NCI-H446 treated with DMSO at 0.1 percent for 48 hours (cell line): Measurements from ENCODE around the gene STKLD1.
A peak's percentile ranks its signal among the peaks of the same experiment; 100 is the strongest.
"Not testable (repeated sequence)": the region's sequence is repeated elsewhere in the genome, so short reads cannot be mapped to it uniquely, and the experiment has no call there.

Experiments used
- DNase-seq: peaks from one replicate; lab custom pipeline; 2025; lab: John Stamatoyannopoulos, UW

Gene STKLD1

DNA sequence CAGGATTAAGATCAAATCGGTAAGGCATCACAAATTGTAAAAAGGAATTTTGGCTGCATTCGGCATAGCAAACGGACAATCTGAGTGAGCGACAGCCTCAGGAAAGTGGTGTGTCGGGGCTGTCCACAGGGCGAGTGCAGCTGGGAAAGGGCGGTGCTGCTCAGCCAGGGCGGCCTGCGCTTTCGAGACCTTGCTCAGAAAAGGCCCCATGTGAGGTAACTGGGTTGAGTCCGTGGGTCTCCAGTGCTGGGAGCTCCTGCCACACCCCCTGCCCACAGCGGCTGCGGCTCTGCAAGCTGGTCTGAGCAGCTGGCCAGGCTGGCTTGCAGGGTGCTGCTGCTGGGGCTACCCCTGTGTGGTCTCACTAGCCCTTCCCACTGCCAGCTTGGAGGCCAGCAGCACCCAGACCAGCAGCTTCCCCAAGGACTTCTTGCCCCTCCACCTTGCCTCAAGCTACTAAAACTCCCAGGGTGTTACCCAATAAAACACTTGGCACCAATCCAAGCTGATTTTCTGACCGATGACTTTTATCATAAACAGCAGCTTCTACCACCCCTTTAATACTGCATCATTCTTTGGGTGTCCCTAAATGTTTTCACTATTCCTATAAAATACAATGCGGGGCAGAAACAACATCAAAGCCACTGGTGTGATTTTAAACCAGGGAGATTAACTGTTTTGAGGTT lies 13.7 kb upstream of the STKLD1 start:
- no peak for DNase-seq

- no peak for DNase-seq
Observed at GRCh38 chr9:133366435-133366834, 9.7 kb upstream of the STKLD1 start.

- DNase-seq = no peak
Observed at GRCh38 chr9:133367221-133367620, 8.9 kb upstream of the STKLD1 start.

GRCh38 chr9:133367778-133368177 lies 8.4 kb upstream of the STKLD1 start:
- no peak for DNase-seq

- no peak for DNase-seq
Observed at GRCh38 chr9:133368249-133368881, 7.8 kb upstream of the STKLD1 start.

GRCh38 chr9:133369422-133369821 lies 6.7 kb upstream of the STKLD1 start:
- no peak for DNase-seq

DNA sequence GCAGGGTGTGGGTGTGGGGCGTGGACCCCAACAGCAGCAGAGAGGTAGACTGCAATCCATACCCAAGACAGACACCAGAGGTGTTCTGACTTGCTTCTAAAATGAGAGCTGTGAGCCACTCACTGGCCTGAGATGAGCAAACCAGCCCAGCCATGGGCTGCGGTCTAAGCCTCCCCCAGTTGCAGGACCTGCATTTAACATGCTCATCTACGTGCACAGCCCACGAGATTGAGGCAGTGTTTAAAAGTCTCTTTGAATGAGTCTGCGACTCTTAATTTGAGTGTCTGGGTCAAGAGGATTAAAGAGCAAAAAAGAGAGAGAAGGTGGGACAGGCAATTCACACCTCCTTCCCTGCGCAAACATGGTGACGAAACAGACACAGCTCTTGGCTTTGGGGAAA lies 6.2 kb upstream of the STKLD1 start:
- no peak for DNase-seq

GRCh38 chr9:133370685-133371084 lies 5.5 kb upstream of the STKLD1 start:
- no peak for DNase-seq

DNA sequence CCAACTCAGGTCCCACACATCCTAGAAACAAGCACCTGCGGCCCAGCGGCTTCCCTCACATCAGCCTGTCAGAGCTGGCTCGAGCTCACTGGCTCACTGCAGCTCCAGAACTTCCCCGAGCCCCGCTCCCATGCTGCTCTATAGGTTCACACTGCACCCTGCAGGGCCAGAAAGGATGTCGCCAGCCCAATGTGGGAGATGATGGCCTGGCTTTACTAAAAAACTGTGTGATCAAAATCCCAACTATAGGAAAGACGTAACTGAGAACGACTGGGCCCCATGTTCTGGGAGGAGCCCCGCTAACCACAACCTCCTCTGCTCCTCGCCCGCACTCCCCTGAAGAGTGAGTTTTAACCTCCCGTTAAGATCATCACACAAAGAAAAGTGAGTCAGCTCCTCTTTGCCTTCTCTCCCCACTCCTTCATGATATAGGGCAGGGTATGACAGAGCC lies 4.9 kb upstream of the STKLD1 start:
- no peak for DNase-seq

GRCh38 chr9:133372144-133372543 lies 4.0 kb upstream of the STKLD1 start:
- no peak for DNase-seq

- no peak for DNase-seq
Observed at GRCh38 chr9:133374612-133375115, 1.5 kb upstream of the STKLD1 start.

DNA sequence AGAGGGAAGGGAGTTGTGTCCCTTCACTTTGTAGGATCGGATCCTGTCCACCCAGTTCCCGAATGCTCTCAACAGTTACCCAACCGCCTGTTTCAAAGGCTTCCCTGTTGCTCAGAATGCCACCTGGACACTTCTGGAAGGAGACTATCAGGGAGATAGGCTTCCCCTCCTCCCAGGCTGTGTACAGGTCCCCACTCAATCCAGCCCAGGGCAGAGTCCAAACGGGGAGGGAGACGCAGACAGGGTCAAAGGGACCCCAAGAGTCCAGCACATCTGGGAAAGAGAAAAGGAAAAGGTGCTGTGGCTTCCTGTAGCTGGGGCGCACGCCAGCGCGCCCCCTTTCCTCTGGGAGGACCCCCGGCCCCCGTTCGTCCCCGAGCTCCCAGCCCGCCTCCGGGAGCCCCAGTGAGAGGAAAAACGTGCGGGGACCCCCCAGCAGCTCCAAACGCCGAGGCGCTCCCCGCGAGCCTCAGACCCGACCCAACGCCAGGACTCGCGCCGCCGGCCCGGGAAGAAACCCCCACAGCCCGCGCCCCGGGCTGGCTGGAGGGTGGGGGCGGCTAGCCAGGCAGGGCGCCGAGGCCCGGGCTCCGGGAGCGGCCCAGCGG lies 946 bp upstream of the STKLD1 start:
- DNase-seq = no peak

- not testable (repeated sequence) for DNase-seq
Observed at GRCh38 chr9:133377280-133377679, 1.1 kb downstream of the STKLD1 start.

- no peak for DNase-seq
Observed at GRCh38 chr9:133377721-133378216, 1.6 kb downstream of the STKLD1 start.

- DNase-seq = no peak
Observed at GRCh38 chr9:133378408-133378962, 2.3 kb downstream of the STKLD1 start.

DNA sequence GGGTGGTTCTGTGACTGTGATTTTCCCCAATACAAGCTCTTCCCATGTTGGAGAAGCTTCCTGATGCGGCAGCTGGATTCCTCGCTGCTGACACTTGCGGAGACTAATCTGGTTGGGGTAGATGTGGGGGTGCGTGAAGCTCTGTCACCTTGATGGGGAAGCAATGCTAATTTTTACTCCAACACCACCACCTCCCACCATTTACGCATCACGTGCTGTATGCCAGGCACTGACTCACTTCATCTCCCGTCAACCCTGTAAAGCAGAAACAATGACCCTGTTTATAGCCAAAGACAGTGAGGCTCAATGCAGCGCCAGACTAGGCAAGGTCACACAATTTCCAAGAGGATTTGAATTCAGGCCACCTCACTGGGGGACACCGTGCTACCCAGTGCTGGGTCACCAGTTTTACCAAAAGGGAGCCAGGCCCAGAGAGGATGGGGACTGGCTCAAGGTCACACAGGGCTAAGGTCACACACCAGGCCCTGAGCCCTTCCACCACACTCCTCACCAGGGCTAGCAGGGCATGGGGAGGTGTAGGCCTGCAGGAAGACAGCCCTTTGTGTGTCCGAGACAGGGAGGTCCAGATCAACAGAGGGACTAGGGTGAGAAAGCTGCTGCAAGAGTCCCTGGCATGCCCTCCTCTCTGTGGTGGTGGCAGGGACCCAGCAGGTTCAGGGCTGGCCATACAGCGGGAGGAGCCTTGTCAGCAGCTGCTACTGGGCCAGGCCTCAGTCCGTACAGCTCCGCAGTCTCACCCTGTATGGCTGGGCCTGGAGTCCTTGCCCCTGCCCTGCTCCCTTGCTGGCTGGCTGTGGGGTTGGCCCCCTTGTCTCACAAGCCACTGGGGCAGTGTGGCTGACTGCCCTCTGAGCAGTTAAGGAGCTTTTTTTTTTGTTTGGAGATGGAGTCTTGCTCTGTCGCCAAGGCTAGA lies 3.3 kb downstream of the STKLD1 start:
- no peak for DNase-seq

DNA sequence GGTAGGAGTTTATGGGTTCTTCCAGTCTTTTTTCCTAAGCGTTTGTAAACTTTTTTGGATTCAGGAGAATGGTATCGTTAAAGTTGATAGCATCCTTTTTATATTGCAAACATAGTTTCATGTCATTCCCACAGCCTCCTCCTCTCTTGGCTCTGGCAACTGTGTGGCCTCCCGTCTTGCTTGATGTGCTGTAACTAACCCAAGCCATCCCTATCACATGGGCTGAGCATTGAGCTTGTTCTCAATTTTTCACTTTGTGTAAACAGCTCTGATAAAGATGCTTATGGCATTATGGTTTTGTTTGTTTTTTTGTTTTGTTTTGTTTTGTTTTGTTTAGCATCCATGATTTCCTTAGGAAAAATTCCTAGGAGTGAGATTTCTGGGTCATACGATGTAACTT lies 4.6 kb downstream of the STKLD1 start:
- DNase-seq = no peak

DNA sequence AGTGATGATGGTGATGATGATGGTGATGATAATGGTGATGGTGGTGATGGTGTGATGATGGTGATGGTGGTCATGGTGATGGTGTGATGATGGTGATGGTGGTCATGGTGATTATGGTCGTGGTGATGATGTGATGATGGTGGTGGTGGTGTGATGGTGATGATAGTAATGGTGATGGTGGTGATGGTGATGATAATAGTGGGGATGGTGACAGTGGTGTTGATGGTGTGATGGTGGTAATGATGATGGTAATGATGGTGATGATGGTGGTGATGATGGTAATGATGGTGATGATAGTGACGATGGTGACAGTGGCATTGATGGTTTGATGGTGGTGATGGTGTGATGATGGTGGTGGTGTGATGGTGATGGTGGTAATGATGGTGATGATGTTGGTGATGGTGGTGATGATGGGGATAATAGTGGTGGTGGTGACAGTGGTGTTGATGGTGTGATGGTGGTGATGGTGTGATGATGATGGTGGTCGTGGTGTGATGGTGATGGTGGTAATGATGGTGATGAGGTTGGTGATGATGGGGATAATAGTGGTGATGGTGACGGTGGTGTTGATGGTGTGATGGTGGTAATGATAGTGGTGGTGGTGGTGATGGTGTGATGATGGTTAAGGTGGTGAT lies 6.5 kb downstream of the STKLD1 start:
- no peak for DNase-seq

- no peak for DNase-seq
Observed at GRCh38 chr9:133383438-133383837, 7.3 kb downstream of the STKLD1 start.

GRCh38 chr9:133384736-133385321 lies 8.7 kb downstream of the STKLD1 start:
- DNase-seq = peak; percentile 39

DNA sequence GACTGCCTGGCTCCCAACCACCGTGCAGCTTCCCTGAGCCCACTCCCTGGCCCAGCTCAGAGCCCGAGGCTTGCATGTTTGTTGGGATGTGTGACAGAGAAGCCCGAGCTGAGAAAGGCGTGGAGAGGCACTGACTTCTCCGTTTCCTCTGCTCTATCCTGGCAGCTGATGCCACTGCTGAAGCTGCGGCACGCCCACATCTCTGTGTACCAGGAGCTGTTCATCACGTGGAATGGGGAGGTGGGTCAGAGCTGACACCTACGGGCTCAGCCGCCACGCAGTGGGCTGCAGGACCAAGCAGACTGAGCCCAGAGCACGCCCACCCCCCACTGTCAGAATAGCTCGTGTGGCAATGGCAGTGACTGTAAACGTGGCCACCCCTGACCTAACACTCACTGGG lies 9.3 kb downstream of the STKLD1 start:
- DNase-seq = no peak
